ENCODE measurements around the gene CLHC1.
"Not testable (repeated sequence)": the region's sequence is repeated elsewhere in the genome, so short reads cannot be mapped to it uniquely, and the experiment has no call there.

The CLHC1 gene

GRCh38 chr2:55230551-55230950, 1.5 kb downstream of the CLHC1 start:
- in situ Hi-C loops (cut with HindIII; ENCODE audit: low sequenced_read_pairs) = no loop called here
- DNase-seq (ENCODE audit: low read depth) = no peak
- no peak overlapping the region for H3K4me3 ChIP-seq (ENCODE audit: low read depth, low read length)
- TF ChIP-seq, protein P1, sequence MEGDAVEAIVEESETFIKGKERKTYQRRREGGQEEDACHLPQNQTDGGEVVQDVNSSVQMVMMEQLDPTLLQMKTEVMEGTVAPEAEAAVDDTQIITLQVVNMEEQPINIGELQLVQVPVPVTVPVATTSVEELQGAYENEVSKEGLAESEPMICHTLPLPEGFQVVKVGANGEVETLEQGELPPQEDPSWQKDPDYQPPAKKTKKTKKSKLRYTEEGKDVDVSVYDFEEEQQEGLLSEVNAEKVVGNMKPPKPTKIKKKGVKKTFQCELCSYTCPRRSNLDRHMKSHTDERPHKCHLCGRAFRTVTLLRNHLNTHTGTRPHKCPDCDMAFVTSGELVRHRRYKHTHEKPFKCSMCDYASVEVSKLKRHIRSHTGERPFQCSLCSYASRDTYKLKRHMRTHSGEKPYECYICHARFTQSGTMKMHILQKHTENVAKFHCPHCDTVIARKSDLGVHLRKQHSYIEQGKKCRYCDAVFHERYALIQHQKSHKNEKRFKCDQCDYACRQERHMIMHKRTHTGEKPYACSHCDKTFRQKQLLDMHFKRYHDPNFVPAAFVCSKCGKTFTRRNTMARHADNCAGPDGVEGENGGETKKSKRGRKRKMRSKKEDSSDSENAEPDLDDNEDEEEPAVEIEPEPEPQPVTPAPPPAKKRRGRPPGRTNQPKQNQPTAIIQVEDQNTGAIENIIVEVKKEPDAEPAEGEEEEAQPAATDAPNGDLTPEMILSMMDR (IDR thresholded peaks at IDR 0.05; ENCODE audit: low read depth, low read length, missing control alignments) = no peak

DNA sequence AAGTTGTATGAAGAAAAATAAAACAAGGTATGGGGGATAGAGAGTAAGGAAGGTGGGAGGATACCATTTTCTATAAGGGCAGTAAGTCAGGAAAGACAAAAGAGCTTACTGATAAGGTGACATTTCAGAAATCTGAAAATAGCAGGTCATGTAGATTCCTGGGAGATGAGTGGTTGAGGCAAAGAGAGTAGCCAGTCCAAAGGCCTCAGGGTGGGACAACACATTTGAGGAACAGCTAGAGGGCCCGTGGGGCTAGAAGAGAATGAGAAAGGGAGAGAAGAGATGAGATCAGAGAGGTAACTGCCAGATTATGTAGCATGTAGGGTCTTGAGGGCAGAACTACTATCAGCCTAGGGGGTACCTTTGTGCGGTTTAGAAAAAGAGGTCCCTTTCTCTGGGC, 2.9 kb downstream of the CLHC1 start:
- H3K4me3 ChIP-seq (ENCODE audit: low read depth, low read length) = no peak overlapping the region
- DNase-seq (ENCODE audit: low read depth) = no peak
- in situ Hi-C loops (cut with HindIII; ENCODE audit: low sequenced_read_pairs) = no loop called here
- TF ChIP-seq, protein P1 (IDR thresholded peaks at IDR 0.05; ENCODE audit: low read depth, low read length, missing control alignments) = no peak

DNA sequence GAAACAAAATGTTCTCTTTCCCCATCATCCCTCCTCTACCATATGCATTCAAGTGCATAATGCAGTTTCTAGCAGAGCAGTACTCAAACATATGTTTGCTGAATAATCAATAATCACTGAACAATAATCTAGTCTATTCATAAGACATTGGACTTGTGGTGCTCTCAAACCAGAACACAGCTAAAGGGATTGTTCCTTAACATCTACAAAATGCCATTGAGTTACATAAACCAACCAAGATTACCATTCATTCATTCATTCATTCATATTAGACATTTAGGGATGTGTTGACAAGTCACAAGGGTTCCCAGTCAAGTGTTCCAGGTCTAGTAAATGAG, 3.9 kb downstream of the CLHC1 start:
- no peak for DNase-seq (ENCODE audit: low read depth)
- no peak overlapping the region for H3K4me3 ChIP-seq (ENCODE audit: low read depth, low read length)
- TF ChIP-seq, protein P1 (IDR thresholded peaks at IDR 0.05; ENCODE audit: low read depth, low read length, missing control alignments) = no peak
- in situ Hi-C loops (cut with HindIII; ENCODE audit: low sequenced_read_pairs) = no loop called here

GRCh38 chr2:55227437-55228225, 4.5 kb downstream of the CLHC1 start:
- in situ Hi-C loops (cut with HindIII; ENCODE audit: low sequenced_read_pairs); H3K4me3 ChIP-seq (ENCODE audit: low read depth, low read length): not testable (repeated sequence)

DNA sequence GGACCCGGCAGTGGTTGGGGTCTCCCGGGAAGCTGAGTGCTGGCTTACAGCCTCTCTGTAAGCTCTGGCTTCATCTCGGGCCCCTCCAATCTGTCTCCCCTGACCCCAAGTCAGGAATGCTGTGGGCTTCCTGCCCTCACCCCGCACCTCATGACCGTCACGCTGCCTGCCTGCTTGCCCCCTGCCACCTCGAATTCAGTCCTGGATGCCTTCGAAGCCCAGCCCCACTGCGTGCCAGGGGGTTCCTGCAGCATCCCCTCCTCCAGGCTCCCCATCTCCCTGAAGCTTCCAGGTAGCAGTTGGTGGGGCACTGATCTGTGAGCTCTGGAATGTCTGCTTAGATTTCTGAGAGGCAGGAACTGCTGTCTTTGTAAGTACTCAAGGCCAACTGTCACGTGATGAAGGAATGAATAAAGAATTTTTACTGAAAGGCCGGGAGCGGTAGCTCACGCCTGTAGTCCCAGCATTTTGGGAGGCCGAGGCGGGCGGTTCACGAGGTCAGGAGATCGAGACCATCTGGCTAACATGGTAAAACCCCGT, 6.5 kb downstream of the CLHC1 start:
- DNase-seq (ENCODE audit: low read depth) = no peak
- no peak overlapping the region for H3K4me3 ChIP-seq (ENCODE audit: low read depth, low read length)
- TF ChIP-seq, protein P1 (IDR thresholded peaks at IDR 0.05; ENCODE audit: low read depth, low read length, missing control alignments) = no peak
- in situ Hi-C loops (cut with HindIII; ENCODE audit: low sequenced_read_pairs) = no loop called here

More at GRCh38 chr2:55227437-55228225, 4.5 kb downstream of the CLHC1 start:
- not testable (repeated sequence) for DNase-seq (ENCODE audit: low read depth)

DNA sequence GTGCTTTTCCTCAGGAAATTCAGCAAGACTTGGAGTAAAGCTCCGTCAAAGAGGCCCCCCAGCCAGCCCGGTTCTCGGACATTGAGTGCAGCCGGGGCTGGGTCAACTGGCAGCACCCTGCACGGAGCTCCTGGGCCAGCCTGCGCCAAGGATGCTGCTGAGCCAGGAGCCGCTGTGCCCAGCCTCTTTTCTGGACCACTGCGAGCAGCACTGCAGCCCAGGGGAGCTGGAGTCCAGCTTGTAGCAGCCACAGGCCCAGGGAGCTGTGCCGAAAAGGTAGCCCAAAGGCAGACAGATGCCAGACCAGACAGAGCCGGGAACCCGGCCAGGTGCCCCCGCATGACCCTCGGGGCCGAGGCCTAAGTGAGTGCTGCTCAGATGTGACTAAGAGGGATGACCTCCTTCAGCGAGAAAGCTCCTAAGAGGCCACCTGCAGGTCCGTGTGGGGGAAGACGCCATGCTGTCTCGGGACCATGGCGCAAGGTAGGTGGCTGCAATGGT, 7.3 kb downstream of the CLHC1 start:
- TF ChIP-seq, protein P1 (IDR thresholded peaks at IDR 0.05; ENCODE audit: low read depth, low read length, missing control alignments) = no peak
- H3K4me3 ChIP-seq (ENCODE audit: low read depth, low read length) = no peak overlapping the region
- in situ Hi-C loops (cut with HindIII; ENCODE audit: low sequenced_read_pairs) = no loop called here
- no peak for DNase-seq (ENCODE audit: low read depth)
